Cardiac ventricle fibroblast (primary cell): ENCODE data around the gene CEBPZOS. TPM values are rescaled to one million over a fixed set of nuclear protein-coding genes. Genes with fewer than 3 reads are reported as not detected.

Experiments used
- total RNA-seq: library from RNA; depleted of rRNA; stranded (reverse); fragments of >200 nt; gene quantifications from 2 replicates; pipeline ENCODE4 v1.2.3, GENCODE V29; 2015

The CEBPZOS gene
- total RNA-seq = 14.8 and 20.4 TPM in 2 replicates

DNA sequence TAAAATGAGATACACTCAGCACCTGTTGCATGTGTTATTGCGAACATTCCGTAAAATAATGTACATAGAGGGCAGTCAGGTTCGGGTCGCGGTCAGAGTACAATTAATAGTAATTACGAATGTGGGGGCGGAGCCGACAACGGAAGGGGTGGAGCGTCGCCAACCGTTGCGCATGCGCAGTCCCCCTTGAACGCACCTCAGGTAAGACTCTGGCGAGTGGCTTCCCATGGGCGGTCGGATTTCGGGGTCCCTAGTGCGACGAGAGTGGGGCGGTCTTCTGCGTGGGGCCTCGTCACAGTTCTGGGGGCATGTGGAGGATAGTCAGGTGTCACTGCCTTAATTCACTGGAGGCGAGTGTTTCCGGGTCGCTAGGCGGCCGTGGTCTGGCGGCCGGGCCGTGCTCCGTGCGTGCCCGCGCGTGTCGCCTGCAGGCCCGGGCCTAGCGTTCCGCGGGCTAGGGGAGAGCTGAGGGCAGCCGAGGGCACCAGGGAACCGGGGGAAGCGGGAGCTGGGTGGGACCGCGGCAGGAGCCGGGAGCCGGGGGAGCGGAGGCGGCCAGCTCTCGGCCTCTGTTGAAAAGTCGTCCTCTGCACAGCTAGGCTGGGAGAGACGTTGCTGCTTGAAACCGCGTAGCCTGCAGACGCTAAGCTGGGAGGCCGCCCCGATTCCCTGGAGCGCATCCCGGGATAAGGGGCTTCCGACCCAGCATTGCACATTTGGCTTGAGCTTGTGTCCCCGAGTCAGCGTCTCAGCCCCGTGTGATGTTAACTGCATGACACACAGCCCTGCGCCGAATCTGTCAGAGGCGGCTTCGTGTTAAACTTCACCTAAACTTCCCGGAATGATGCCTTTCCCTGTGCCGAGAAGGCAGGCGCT is at the start of gene CEBPZOS:
Gene CEBPZOS (plus strand): TSS at position 177 of the 876 bp plus-strand sequence. CDS start 3,209 bp downstream, outside the sequence.

DNA sequence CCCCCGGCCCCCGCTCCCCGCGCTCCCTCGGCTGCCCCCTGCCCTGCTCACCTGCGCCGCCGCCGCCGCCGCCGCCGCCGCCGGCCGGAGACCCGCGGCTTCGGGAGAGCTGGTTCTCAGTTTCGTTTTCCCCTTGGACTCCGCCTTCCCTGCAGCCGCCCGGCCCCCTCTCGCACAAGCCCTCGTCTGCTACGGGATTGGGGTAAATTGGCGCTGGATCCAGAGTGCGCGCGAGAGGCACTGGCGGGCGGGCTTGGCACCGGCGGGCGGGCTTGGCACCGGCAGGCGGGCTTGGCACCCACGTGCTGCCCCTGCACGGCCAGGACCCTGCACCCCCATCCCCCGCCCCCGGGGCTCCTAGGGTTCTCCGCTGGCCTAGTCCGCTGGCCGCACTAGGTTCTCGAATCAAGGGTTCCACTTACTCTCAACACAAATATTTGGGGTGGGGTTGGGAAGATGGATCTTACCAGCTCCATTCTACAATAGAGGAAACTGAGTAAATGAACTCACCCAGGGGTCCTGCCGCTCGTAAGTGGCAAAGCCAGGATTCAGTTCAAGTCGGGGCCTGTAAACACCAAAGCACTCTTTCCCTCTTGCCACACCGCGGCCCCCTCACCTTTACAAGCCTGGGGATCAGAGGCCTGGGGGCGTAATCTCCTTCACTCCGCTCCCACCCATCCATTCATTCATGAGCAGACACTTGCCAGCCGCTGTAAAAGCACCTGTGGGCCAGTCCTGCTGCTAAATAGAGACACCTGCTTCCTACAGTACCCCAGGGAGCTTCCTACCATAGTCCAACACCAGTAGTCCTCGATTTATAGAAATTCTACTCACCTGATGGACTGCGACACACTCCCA is 39.2 kb upstream of the CEBPZOS start, which contains the start of gene EIF2AK2:
Gene EIF2AK2 (minus strand): TSS at position 124 of the 858 bp plus-strand sequence. CDS start 9,174 bp downstream, outside the sequence.

DNA sequence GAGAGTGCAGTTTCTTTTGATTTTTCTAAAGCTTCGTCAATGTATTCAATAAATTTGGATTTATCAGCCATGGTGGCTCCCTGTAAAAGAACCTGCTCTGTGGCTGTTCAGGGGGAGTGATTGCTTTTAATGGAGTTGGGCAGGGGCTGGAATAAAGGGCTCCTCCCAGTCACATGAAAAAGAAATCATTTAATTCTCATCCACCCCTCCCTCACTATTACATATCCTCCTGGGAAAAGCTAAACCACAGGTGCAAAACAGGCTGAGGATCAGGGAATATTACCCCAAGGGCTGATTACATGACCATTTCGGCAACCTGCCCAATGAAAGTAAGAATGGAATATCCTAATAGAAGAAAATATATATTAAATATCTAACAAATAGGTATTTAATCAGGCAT is 7.7 kb upstream of the CEBPZOS start, which contains the start of gene SULT6B1:
Gene SULT6B1 (minus strand): TSS at position 101 of the 400 bp plus-strand sequence. CDS start 30 bp downstream, at position 71.

DNA sequence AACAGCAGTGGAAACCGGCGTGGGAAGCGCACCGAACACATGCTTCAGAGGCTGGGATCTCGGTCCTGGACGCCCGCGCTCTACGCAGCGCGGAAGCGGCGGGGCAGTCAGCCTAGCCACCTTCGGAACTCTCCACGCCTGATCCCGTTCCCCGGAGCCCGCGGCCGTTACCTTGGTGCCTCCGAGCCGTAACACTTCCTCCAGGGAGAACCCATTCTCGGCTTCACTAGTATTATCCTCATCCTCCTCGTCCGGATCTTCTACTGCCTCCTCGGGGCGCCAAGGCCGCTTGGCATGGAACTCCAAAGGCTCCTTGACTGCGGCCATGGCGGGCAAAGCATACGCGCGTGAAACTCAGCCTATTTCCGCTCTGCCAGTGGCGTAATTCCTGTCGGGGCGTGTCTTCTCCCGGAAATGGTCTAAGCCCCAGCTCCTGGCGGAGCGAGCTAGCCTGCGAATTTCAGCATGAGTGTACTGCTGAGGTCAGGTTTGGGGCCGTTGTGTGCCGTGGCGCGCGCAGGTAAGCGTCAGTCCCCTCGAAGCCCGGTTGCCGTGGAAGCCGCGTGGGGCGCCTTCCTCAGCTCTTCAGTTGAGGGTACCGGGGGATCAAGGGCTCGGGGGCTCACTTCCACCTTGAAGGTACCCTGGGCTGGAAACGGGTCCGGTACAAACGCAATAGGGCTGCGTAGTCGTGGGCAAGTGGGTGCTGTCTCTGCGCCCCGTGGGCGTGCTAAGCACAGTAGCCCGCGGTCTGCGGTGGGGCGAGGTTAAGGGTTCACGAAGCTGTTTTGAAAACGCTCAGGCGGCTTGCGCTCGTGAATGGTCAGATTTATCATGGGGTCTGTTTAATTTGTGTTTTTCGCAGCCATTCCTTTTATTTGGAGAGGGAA is 35.2 kb downstream of the CEBPZOS start, which contains the start of the genes CEBPZ and NDUFAF7:
Gene CEBPZ (minus strand): TSS at position 356 of the 890 bp plus-strand sequence. CDS start 29 bp downstream, at position 327.
Gene NDUFAF7 (plus strand): TSS at position 418 of the 890 bp plus-strand sequence. CDS start 48 bp downstream, at position 466.

Other genes with a start within 250 kb of the CEBPZOS start
- 12.2 and 14.1 TPM in 2 replicates for gene STRN, start 230.0 kb upstream of the CEBPZOS start, total RNA-seq
- 8.7 and 10.7 TPM in 2 replicates for gene HEATR5B, start 112.1 kb upstream of the CEBPZOS start, total RNA-seq
- 5.3 and 5.7 TPM in 2 replicates for gene GPATCH11, start 112.0 kb upstream of the CEBPZOS start, total RNA-seq
- gene EIF2AK2, start 39.5 kb upstream of the CEBPZOS start, total RNA-seq = 19.0 and 22.3 TPM in 2 replicates
- not detected in 2 replicates for gene SULT6B1, start 7.8 kb upstream of the CEBPZOS start, total RNA-seq
- 17.8 and 26.0 TPM in 2 replicates for gene CEBPZ, start 35.1 kb downstream of the CEBPZOS start, total RNA-seq
- gene NDUFAF7, start 35.2 kb downstream of the CEBPZOS start, total RNA-seq = 8.0 and 13.2 TPM in 2 replicates
- gene PRKD3, start 128.3 kb downstream of the CEBPZOS start, total RNA-seq = 27.0 and 27.6 TPM in 2 replicates
- gene QPCT, start 148.1 kb downstream of the CEBPZOS start, total RNA-seq = 1.9 and 4.1 TPM in 2 replicates